Measurements from ENCODE around the gene PCYOX1L. TPM values are rescaled to one million over a fixed set of nuclear protein-coding genes. Genes with fewer than 3 reads are reported as not detected.
"Not testable (repeated sequence)": the region's sequence is repeated elsewhere in the genome, so short reads cannot be mapped to it uniquely, and the experiment has no call there.

Gene PCYOX1L
- total RNA-seq, 4 donors from 2014 or later: 2.5 to 4.7 (median 3.8) TPM

- WGBS, 2 donors (ENCODE audit: low coverage in 1 of 2): 12 to 20% methylated on average over 1 to 4 of the region's 5 CpGs
- no peaks in the 10 kb centered on the region for H3K9me3 ChIP-seq
- H3K27me3 ChIP-seq: no peaks in the 10 kb centered on the region
- TF ChIP-seq POLR2AphosphoS5 (IDR thresholded peaks at IDR 0.05): peak; percentile 77
- TF ChIP-seq EP300 (IDR thresholded peaks at IDR 0.05): no peak
- peak in 1 of 2 donors; percentile 15 for TF ChIP-seq POLR2A (IDR thresholded peaks at IDR 0.05)
- no peak for ATAC-seq
- H3K4me1 ChIP-seq: peaks cover 9 to 97% (median 13%) of the 10 kb centered on the region in 3 donors
- H3K4me3 ChIP-seq: peak overlapping the region in 1 of 2 donors; percentile 26
- no peaks in the 10 kb centered on the region for H3K36me3 ChIP-seq
- H3K27ac ChIP-seq: peak overlapping the region; percentile 93 to 99 (median 95)
Observed at GRCh38 chr5:149386166-149386565, 28.3 kb downstream of the PCYOX1L start.

GRCh38 chr5:149387081-149387631, 29.3 kb downstream of the PCYOX1L start:
- H3K4me3 ChIP-seq: peak overlapping the region in 1 of 2 donors; percentile 26
- peaks cover 9 to 97% (median 13%) of the 10 kb centered on the region in 3 donors for H3K4me1 ChIP-seq

GRCh38 chr5:149387982-149388381, 30.1 kb downstream of the PCYOX1L start:
- peaks cover 9 to 97% (median 13%) of the 10 kb centered on the region in 3 donors for H3K4me1 ChIP-seq
- ATAC-seq: no peak
- H3K36me3 ChIP-seq: no peaks in the 10 kb centered on the region
- H3K4me3 ChIP-seq: no peak overlapping the region
- H3K27ac ChIP-seq: peak overlapping the region; percentile 93 to 99 (median 95)
- WGBS, 2 donors (ENCODE audit: low coverage in 1 of 2): 0% methylated on average over 1 of the region's 1 CpG
- H3K9me3 ChIP-seq: no peaks in the 10 kb centered on the region
- TF ChIP-seq EP300 (IDR thresholded peaks at IDR 0.05) (no peak), POLR2AphosphoS5 (IDR thresholded peaks at IDR 0.05) (peak; percentile 41), CTCF (IDR thresholded peaks at IDR 0.05) (no peak), POLR2A (IDR thresholded peaks at IDR 0.05) (no peak)
- no peaks in the 10 kb centered on the region for H3K27me3 ChIP-seq

More at GRCh38 chr5:149387081-149387631, 29.3 kb downstream of the PCYOX1L start:
- Histone ChIP-seq H3K9me3 (no peaks in the 10 kb centered on the region), H3K27ac (peak overlapping the region; percentile 93 to 99 (median 95)), H3K27me3 (no peaks in the 10 kb centered on the region), H3K36me3 (no peaks in the 10 kb centered on the region)
- TF ChIP-seq POLR2AphosphoS5 (IDR thresholded peaks at IDR 0.05) (peak; percentile 94), CTCF (IDR thresholded peaks at IDR 0.05) (no peak)
- WGBS, 2 donors (ENCODE audit: low coverage in 1 of 2): 20% methylated on average over 1 to 8 of the region's 9 CpGs
- no peak for ATAC-seq

- H3K9me3 ChIP-seq: no peaks in the 10 kb centered on the region
- H3K4me1 ChIP-seq: peaks cover 9 to 94% (median 13%) of the 10 kb centered on the region in 3 donors
- no peak for ATAC-seq
- no peak overlapping the region for H3K4me3 ChIP-seq
- 7 to 20% methylated on average over 3 of the region's 7 CpGs for WGBS, 2 donors (ENCODE audit: low coverage in 1 of 2)
- peak overlapping the region; percentile 93 to 99 (median 95) for H3K27ac ChIP-seq
- H3K27me3 ChIP-seq: no peaks in the 10 kb centered on the region
- TF ChIP-seq POLR2AphosphoS5 (IDR thresholded peaks at IDR 0.05) (no peak), CTCF (IDR thresholded peaks at IDR 0.05) (no peak), EP300 (IDR thresholded peaks at IDR 0.05) (no peak), POLR2A (IDR thresholded peaks at IDR 0.05) (no peak)
- H3K36me3 ChIP-seq: no peaks in the 10 kb centered on the region
Observed at GRCh38 chr5:149388498-149389190, 30.8 kb downstream of the PCYOX1L start.

- Histone ChIP-seq H3K36me3 (no peaks in the 10 kb centered on the region), H3K9me3 (no peaks in the 10 kb centered on the region), H3K4me1 (peaks cover 9 to 83% (median 9%) of the 10 kb centered on the region in 3 donors), H3K4me3 (no peak overlapping the region), H3K27ac (peak overlapping the region; percentile 93 to 99 (median 95)), H3K27me3 (no peaks in the 10 kb centered on the region)
- ATAC-seq: peak; percentile 79
- 32 to 60% methylated on average over 9 to 10 of the region's 11 CpGs for WGBS, 2 donors (ENCODE audit: low coverage in 1 of 2)
- TF ChIP-seq POLR2AphosphoS5 (IDR thresholded peaks at IDR 0.05) (peak; percentile 89), POLR2A (IDR thresholded peaks at IDR 0.05) (peak; percentile 21 to 49), EP300 (IDR thresholded peaks at IDR 0.05) (peak; percentile 90), CTCF (IDR thresholded peaks at IDR 0.05) (no peak)
Observed at GRCh38 chr5:149389552-149390495, 32.0 kb downstream of the PCYOX1L start.

- not testable (repeated sequence) for H3K9me3 ChIP-seq, H3K27me3 ChIP-seq, ATAC-seq, H3K4me3 ChIP-seq, H3K36me3 ChIP-seq
- Histone ChIP-seq H3K4me1 (peaks cover 3 to 70% (median 9%) of the 10 kb centered on the region in 3 donors), H3K27ac (peak overlapping the region; percentile 93 to 99 (median 95))
- 75 to 83% methylated on average over 1 to 5 of the region's 6 CpGs for WGBS, 2 donors (ENCODE audit: low coverage in 1 of 2)
Observed at GRCh38 chr5:149391076-149391475, 33.2 kb downstream of the PCYOX1L start.
